ENCODE results near the gene TRPM3. TPM values are rescaled to one million over a fixed set of nuclear protein-coding genes. Genes with fewer than 3 reads are reported as not detected.

The TRPM3 gene
- total and polyA plus RNA-seq, 10 donors, result 0.02 to 6.7 (median 1.6) TPM

DNA sequence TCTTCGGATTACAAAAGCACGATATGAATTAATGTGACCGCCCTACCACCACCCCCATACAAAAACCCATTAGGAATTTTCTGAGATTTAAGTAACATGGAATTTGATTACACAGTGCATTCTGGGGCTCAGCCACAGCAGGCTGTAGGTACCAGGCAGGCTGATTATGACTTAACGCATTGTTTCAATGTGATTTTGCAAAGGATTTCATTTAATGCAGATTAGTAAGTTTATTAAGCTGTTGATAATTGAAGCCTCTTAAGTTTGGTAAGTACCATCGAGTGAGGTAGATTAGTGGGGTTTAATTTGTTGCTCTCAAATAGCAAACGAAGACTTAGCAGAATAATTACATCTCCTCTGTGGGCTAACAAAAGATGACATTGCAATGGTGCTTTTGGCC, 240.1 kb downstream of the TRPM3 start:
- 86 to 93% (median 88%) methylated on average over 6 of the region's 6 CpGs for WGBS, 5 donors
- Histone ChIP-seq H3K4me1 (no peaks in the 10 kb centered on the region), H3K4me3 (no peak overlapping the region), H3K27ac (no peak overlapping the region), H3K27me3 (replicated peaks in 1 of 7) (no peaks in the 10 kb centered on the region), H3K9me3 (no peaks in the 10 kb centered on the region), H3K36me3 (no peaks in the 10 kb centered on the region)
- TF ChIP-seq, protein P1, sequence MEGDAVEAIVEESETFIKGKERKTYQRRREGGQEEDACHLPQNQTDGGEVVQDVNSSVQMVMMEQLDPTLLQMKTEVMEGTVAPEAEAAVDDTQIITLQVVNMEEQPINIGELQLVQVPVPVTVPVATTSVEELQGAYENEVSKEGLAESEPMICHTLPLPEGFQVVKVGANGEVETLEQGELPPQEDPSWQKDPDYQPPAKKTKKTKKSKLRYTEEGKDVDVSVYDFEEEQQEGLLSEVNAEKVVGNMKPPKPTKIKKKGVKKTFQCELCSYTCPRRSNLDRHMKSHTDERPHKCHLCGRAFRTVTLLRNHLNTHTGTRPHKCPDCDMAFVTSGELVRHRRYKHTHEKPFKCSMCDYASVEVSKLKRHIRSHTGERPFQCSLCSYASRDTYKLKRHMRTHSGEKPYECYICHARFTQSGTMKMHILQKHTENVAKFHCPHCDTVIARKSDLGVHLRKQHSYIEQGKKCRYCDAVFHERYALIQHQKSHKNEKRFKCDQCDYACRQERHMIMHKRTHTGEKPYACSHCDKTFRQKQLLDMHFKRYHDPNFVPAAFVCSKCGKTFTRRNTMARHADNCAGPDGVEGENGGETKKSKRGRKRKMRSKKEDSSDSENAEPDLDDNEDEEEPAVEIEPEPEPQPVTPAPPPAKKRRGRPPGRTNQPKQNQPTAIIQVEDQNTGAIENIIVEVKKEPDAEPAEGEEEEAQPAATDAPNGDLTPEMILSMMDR (IDR thresholded peaks at IDR 0.05 in 8 of 11, conservative IDR thresholded peaks at IDR 0.05 in 3 of 11), result no peak
- TF ChIP-seq POLR2AphosphoS5 (IDR thresholded peaks at IDR 0.05) (no peak), POLR2A (IDR thresholded peaks at IDR 0.05) (no peak)
- no peak for DNase-seq
- intact Hi-C loops (cut with DNase I; ENCODE audit: low total_unique reads), result no loop called here

DNA sequence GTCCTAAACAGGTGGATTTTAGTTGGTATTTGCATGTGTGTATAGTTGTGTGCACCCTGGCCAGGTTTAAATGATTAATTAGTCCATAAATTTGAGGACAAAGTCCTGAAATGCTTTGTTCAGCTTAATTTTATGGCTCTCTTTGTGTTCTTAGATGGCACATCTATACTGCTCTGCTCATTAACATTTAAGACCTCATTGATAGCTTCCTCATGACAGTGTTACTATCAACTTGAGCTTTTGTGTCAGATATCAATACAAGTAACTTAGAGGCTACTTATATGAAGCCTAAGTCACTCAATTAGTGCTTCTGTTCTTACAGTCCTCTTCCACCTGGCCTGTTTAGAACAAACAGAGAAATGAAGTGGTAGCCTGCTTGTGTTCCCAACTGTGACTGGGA, 240.9 kb downstream of the TRPM3 start:
- no peak for DNase-seq
- Histone ChIP-seq H3K36me3 (no peaks in the 10 kb centered on the region), H3K4me1 (no peaks in the 10 kb centered on the region), H3K4me3 (no peak overlapping the region), H3K27me3 (replicated peaks in 1 of 7) (no peaks in the 10 kb centered on the region), H3K27ac (no peak overlapping the region), H3K9me3 (no peaks in the 10 kb centered on the region)
- intact Hi-C loops (cut with DNase I; ENCODE audit: low total_unique reads), result no loop called here
- no peak for TF ChIP-seq POLR2AphosphoS5 (IDR thresholded peaks at IDR 0.05)
- TF ChIP-seq, protein P1 (IDR thresholded peaks at IDR 0.05 in 8 of 11, conservative IDR thresholded peaks at IDR 0.05 in 3 of 11), result no peak
- no peak for TF ChIP-seq POLR2A (IDR thresholded peaks at IDR 0.05)

GRCh38 chr9:70878576-70878975, 242.8 kb downstream of the TRPM3 start:
- 57 to 76% (median 68%) methylated on average over 4 of the region's 4 CpGs for WGBS, 5 donors
- no peak for TF ChIP-seq POLR2A (IDR thresholded peaks at IDR 0.05)
- TF ChIP-seq, protein P1 (IDR thresholded peaks at IDR 0.05 in 8 of 11, conservative IDR thresholded peaks at IDR 0.05 in 3 of 11), result no peak
- TF ChIP-seq POLR2AphosphoS5 (IDR thresholded peaks at IDR 0.05), result no peak
- H3K4me3 ChIP-seq, result no peak overlapping the region
- no peaks in the 10 kb centered on the region for H3K4me1 ChIP-seq
- H3K36me3 ChIP-seq, result no peaks in the 10 kb centered on the region
- no peaks in the 10 kb centered on the region for H3K9me3 ChIP-seq
- intact Hi-C loops (cut with DNase I; ENCODE audit: low total_unique reads), result no loop called here
- H3K27me3 ChIP-seq (replicated peaks in 1 of 7), result no peaks in the 10 kb centered on the region
- H3K27ac ChIP-seq, result no peak overlapping the region
- DNase-seq, result no peak

- TF ChIP-seq POLR2AphosphoS5 (IDR thresholded peaks at IDR 0.05) (no peak), POLR2A (IDR thresholded peaks at IDR 0.05) (no peak)
- TF ChIP-seq, protein P1 (IDR thresholded peaks at IDR 0.05 in 8 of 11, conservative IDR thresholded peaks at IDR 0.05 in 3 of 11), result no peak
- intact Hi-C loops (cut with DNase I; ENCODE audit: low total_unique reads), result no loop called here
- H3K36me3 ChIP-seq, result no peaks in the 10 kb centered on the region
- 62 to 87% (median 70%) methylated on average over 1 of the region's 1 CpG for WGBS, 5 donors
- H3K9me3 ChIP-seq, result no peaks in the 10 kb centered on the region
- no peak overlapping the region for H3K27ac ChIP-seq
- no peaks in the 10 kb centered on the region for H3K4me1 ChIP-seq
- no peak for DNase-seq
- H3K27me3 ChIP-seq (replicated peaks in 1 of 7), result no peaks in the 10 kb centered on the region
- H3K4me3 ChIP-seq, result no peak overlapping the region
These were observed 247.0 kb downstream of the TRPM3 start for GRCh38 chr9:70874451-70874850.

Measured in spleen (tissue), 11 donors.